Skin of body (tissue), 2 donors: ENCODE results near the gene TGIF1. TPM values are rescaled to one million over a fixed set of nuclear protein-coding genes. Genes with fewer than 3 reads are reported as not detected.

ENCODE experiments used
- DNase-seq: peaks from one replicate; lab custom pipeline; 2025; lab: John Stamatoyannopoulos, UW
- total RNA-seq: library from RNA; depleted of rRNA; stranded (reverse); fragments of >200 nt; gene quantifications from one replicate; pipeline ENCODE4 v1.2.3, GENCODE V29; 2014

TGIF1 gene
- total RNA-seq, 1 donor from 2014 or later: 69.0 TPM

GRCh38 chr18:3480827-3481573, 31.0 kb downstream of the TGIF1 start:
- DNase-seq: no peak

GRCh38 chr18:3481696-3482210, 31.8 kb downstream of the TGIF1 start:
- DNase-seq: peak; percentile 16

- DNase-seq: no peak
Measured at GRCh38 chr18:3482258-3482657, 32.3 kb downstream of the TGIF1 start.

- no peak for DNase-seq
Measured at GRCh38 chr18:3485153-3486149, 35.5 kb downstream of the TGIF1 start.

GRCh38 chr18:3486512-3486911, 36.5 kb downstream of the TGIF1 start:
- DNase-seq: no peak

- DNase-seq: no peak
Measured at GRCh38 chr18:3489462-3489861, 39.5 kb downstream of the TGIF1 start.

GRCh38 chr18:3491981-3492555, 42.1 kb downstream of the TGIF1 start:
- no peak for DNase-seq

GRCh38 chr18:3492721-3493120, 42.7 kb downstream of the TGIF1 start:
- no peak for DNase-seq

GRCh38 chr18:3493501-3494244, 43.7 kb downstream of the TGIF1 start:
- DNase-seq: no peak

- no peak for DNase-seq
Measured at GRCh38 chr18:3494245-3494526, 44.2 kb downstream of the TGIF1 start.

- DNase-seq: no peak
Measured at GRCh38 chr18:3494569-3494968, 44.6 kb downstream of the TGIF1 start.

GRCh38 chr18:3495691-3496430, 45.9 kb downstream of the TGIF1 start:
- no peak for DNase-seq

- DNase-seq: no peak
Measured at GRCh38 chr18:3498698-3499471, 48.9 kb downstream of the TGIF1 start.

GRCh38 chr18:3499501-3499900, 49.5 kb downstream of the TGIF1 start:
- no peak for DNase-seq

- no peak for DNase-seq
Measured at GRCh38 chr18:3500016-3500415, 50.0 kb downstream of the TGIF1 start.

- DNase-seq: no peak
Measured at GRCh38 chr18:3502650-3503049, 52.7 kb downstream of the TGIF1 start.

GRCh38 chr18:3504637-3505036, 54.7 kb downstream of the TGIF1 start:
- DNase-seq: no peak

GRCh38 chr18:3508576-3509549, 58.9 kb downstream of the TGIF1 start:
- no peak for DNase-seq
